HepG2 (cell line): ENCODE data around the gene SLC48A1. TPM values are rescaled to one million over a fixed set of nuclear protein-coding genes. Genes with fewer than 3 reads are reported as not detected.
A peak's percentile ranks its signal among the peaks of the same experiment; 100 is the strongest.

Source experiments
- ATF1 ChIP-seq: IDR thresholded peaks from 2 replicates; pipeline ENCODE4 v1.6.1; 2016; ENCODE audit warnings: mild to moderate bottlenecking, control low read depth
- CC2D1A ChIP-seq: sonication (generic); formaldehyde crosslinking; IDR thresholded peaks from 2 replicates; pipeline ENCODE4 v1.8.1; 2023; ENCODE audit warnings: mild to moderate bottlenecking, missing genetic modification reagents
- CEBPB ChIP-seq: IDR thresholded peaks from 2 replicates; pipeline ENCODE4 v1.6.1; 2011; ENCODE audit warnings: low read depth, low read length, improper control_type of control experiment, borderline replicate concordance
- ESRRA ChIP-seq: sonication (generic); formaldehyde crosslinking; IDR thresholded peaks from 2 replicates; pipeline ENCODE4 v1.5.1; 2020; ENCODE audit warnings: mild to moderate bottlenecking, low read depth, missing genetic modification reagents
- GATAD1 ChIP-seq: IDR thresholded peaks from 2 replicates; pipeline ENCODE4 v1.6.1; 2016; ENCODE audit warnings: missing genetic modification reagents, missing compliant biosample characterization
- GATAD2A ChIP-seq: IDR thresholded peaks from 2 replicates; pipeline ENCODE4 v1.6.1; 2016
- GZF1 ChIP-seq: sonication (generic); formaldehyde crosslinking; IDR thresholded peaks from 2 replicates; pipeline ENCODE4 v1.5.1; 2020; ENCODE audit warnings: mild to moderate bottlenecking, missing genetic modification reagents
- MIER2 ChIP-seq: IDR thresholded peaks from 2 replicates; pipeline ENCODE4 v1.6.1; 2016; ENCODE audit warnings: missing biosample characterization, missing genetic modification reagents
- MZF1 ChIP-seq: sonication (generic); formaldehyde crosslinking; IDR thresholded peaks from 2 replicates; pipeline ENCODE4 v1.8.1; 2023; ENCODE audit warnings: mild to moderate bottlenecking, missing genetic modification reagents, borderline replicate concordance
- NR2F1 ChIP-seq, 2 experiments: fragments of 450-650 bp in 1 of 2; formaldehyde crosslinking in 1 of 2; IDR thresholded peaks; 2 replicates each; pipeline versions ENCODE4 v1.5.0 to v1.6.1; 2016 to 2020; ENCODE audit warnings: mild to moderate bottlenecking in 1 of 2, missing compliant biosample characterization in 1 of 2, missing genetic modification reagents in 1 of 2, moderate library complexity in 1 of 2
- ONECUT2 ChIP-seq: sonication (generic); formaldehyde crosslinking; IDR thresholded peaks from 2 replicates; pipeline ENCODE4 v1.4.0; 2020; ENCODE audit warnings: missing genetic modification reagents
- PHF8 ChIP-seq: sonication (generic); formaldehyde crosslinking; IDR thresholded peaks from 2 replicates; pipeline ENCODE4 v1.5.0; 2020; ENCODE audit warnings: missing genetic modification reagents
- POLR2G ChIP-seq: fragments of 200-400 bp; formaldehyde crosslinking; IDR thresholded peaks from 2 replicates; pipeline ENCODE4 v1.6.1; 2018; ENCODE audit warnings: mild to moderate bottlenecking, low read depth, low read length, moderate library complexity
- RFX3 ChIP-seq: IDR thresholded peaks from 2 replicates; pipeline ENCODE4 v1.6.1; 2016; ENCODE audit warnings: missing biosample characterization, missing genetic modification reagents
- SALL1 ChIP-seq: sonication (generic); formaldehyde crosslinking; IDR thresholded peaks from 2 replicates; pipeline ENCODE4 v1.8.0; 2022; ENCODE audit warnings: mild to moderate bottlenecking, missing genetic modification reagents
- SCMH1 ChIP-seq: sonication (generic); formaldehyde crosslinking; IDR thresholded peaks from 2 replicates; pipeline ENCODE4 v1.9.0; 2021; ENCODE audit warnings: missing genetic modification reagents, mild to moderate bottlenecking, borderline replicate concordance
- SMARCE1 ChIP-seq: fragments of 450-650 bp; IDR thresholded peaks from 2 replicates; pipeline ENCODE4 v1.6.1; 2017; ENCODE audit warnings: borderline replicate concordance
- SNRNP70 ChIP-seq: fragments of 200-400 bp; formaldehyde crosslinking; IDR thresholded peaks from 2 replicates; pipeline ENCODE4 v1.6.1; 2017; ENCODE audit warnings: mild to moderate bottlenecking, low read depth, low read length, moderate library complexity
- SP4 ChIP-seq: sonication (generic); formaldehyde crosslinking; IDR thresholded peaks from 2 replicates; pipeline ENCODE4 v1.8.1; 2023; ENCODE audit warnings: mild to moderate bottlenecking, missing genetic modification reagents
- SRY ChIP-seq: sonication (generic); formaldehyde crosslinking; IDR thresholded peaks from 2 replicates; pipeline ENCODE4 v1.8.0; 2022; ENCODE audit warnings: mild to moderate bottlenecking, missing genetic modification reagents
- ZFP1 ChIP-seq: IDR thresholded peaks from 2 replicates; pipeline ENCODE4 v1.6.1; 2016
- ZFP36L2 ChIP-seq: sonication (generic); formaldehyde crosslinking; IDR thresholded peaks from 2 replicates; pipeline ENCODE4 v1.4.0; 2020; ENCODE audit warnings: missing genetic modification reagents
- ZFP90 ChIP-seq: sonication (generic); formaldehyde crosslinking; IDR thresholded peaks from 2 replicates; pipeline ENCODE4 v1.8.0; 2022; ENCODE audit warnings: missing genetic modification reagents, mild to moderate bottlenecking, inconsistent platforms, borderline replicate concordance
- ZNF83 ChIP-seq: sonication (generic); formaldehyde crosslinking; IDR thresholded peaks from 2 replicates; pipeline ENCODE4 v1.4.0; 2020; ENCODE audit warnings: missing genetic modification reagents, mild to moderate bottlenecking, borderline replicate concordance
- polyA plus RNA-seq, 8 experiments: library from polyadenylated mRNA; depleted of rRNA in 3 of 8; stranded (reverse) in 7 of 8; unstranded in 1 of 8; fragments of >200 nt; fragmentation: Illumina TruSeq in 4 of 8; extraction: Trizol in 4 of 8; gene quantifications; 2 replicates each; pipeline versions ENCODE4 v1.2.1 to v1.2.3, GENCODE V29; 2011 to 2016; ENCODE audit warnings: low read depth in 4 of 8, missing spikeins in 1 of 8, mixed read lengths in 1 of 8; ENCODE audit not compliant: insufficient read depth in 1 of 8
- total RNA-seq, 5 experiments: library from RNA; depleted of rRNA; stranded (reverse); fragments of >200 nt; fragmentation: Illumina TruSeq; extraction: Trizol; gene quantifications; 2 replicates each; pipeline ENCODE4 v1.2.3, GENCODE V29; 2016; ENCODE audit warnings: low read depth in 1 of 5
- TF ChIP-seq, protein P1 (sequence below): sonication (generic); formaldehyde crosslinking; IDR thresholded peaks from 2 replicates; pipeline ENCODE4 v1.5.0; 2020; ENCODE audit warnings: mild to moderate bottlenecking, missing genetic modification reagents
- TF ChIP-seq, protein P2 (sequence below): IDR thresholded peaks from 2 replicates; pipeline ENCODE4 v1.6.1; 2016; ENCODE audit warnings: missing compliant biosample characterization, missing genetic modification reagents, borderline replicate concordance
- TF ChIP-seq, protein P3 (sequence below): sonication (generic); formaldehyde crosslinking; IDR thresholded peaks from 2 replicates; pipeline ENCODE4 v1.4.0; 2020; ENCODE audit warnings: mild to moderate bottlenecking, missing genetic modification reagents
- TF ChIP-seq, protein P4 (sequence below): sonication (generic); formaldehyde crosslinking; IDR thresholded peaks from 2 replicates; pipeline ENCODE4 v1.4.0; 2020; ENCODE audit warnings: missing genetic modification reagents

The SLC48A1 gene
- total and polyA plus RNA-seq, 2 of the 13 experiments (the other 11 are each of a cell fraction or from before 2014, with no cell fraction given), result 2.2 to 3.7 TPM

DNA sequence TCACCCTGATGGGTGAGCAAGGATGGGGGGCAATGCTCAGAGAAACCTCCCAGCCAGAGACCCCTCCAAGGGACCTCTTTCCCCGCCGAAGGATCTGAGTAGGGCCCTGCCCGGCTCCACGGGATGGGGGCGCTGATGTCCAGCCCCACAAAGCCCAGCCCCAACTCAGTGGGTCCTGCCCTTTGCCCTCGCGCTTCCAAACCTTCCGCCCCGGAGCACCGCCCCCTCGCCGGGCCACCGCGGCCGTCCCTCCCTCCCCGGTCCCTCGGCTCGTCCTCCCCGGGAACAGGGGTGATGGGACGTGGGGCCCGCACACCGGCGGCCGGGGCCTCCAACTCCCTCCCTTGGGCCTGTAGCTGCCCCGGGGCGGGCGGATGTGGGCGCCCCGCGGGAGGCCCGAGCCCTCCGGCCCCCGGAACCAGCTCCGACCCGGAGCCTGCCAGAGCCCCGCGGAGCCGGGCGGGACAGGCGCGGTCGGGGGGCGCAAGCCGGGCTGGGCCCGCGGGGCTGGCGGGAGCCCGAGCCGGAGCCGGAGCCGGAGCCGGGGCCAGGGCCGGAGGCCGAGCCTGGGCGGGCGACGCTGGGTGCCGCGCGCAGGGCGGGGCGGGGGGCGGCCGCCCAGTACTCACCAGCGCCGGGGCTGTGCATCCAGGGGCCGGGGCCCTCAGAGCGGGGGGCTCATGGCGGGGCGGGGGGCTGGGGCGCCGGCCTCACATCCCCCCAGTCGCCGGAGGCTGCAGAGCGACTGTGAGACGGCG, 46.3 kb downstream of the SLC48A1 start (continued):
- TF ChIP-seq GZF1 (no peak), ESRRA (CRISPR knock-in tag) (no peak), ATF1 (no peak), ONECUT2 (no peak), ZFP1 (CRISPR knock-in tag) (no peak), SALL1 (CRISPR knock-in tag) (no peak), MIER2 (CRISPR knock-in tag) (no peak), SNRNP70 (no peak), GATAD1 (no peak), PHF8 (CRISPR knock-in tag) (peak; percentile 77), RFX3 (CRISPR knock-in tag) (no peak), SRY (CRISPR knock-in tag) (no peak), SMARCE1 (no peak), MZF1 (CRISPR knock-in tag) (no peak), CC2D1A (CRISPR knock-in tag) (no peak), CEBPB (no peak), ZFP36L2 (no peak), SP4 (CRISPR knock-in tag) (no peak), GATAD2A (CRISPR knock-in tag) (no peak), ZFP90 (CRISPR knock-in tag) (no peak; the same call in 1 of the 2 replicates), SCMH1 (CRISPR knock-in tag) (no peak), POLR2G (peak; percentile 61), ZNF83 (no peak), NR2F1 (CRISPR knock-in tag; IDR thresholded peaks at IDR 0.05) (peak; percentile 54 to 61; a peak in 2 of 4 replicates)
- TF ChIP-seq, protein P1, sequence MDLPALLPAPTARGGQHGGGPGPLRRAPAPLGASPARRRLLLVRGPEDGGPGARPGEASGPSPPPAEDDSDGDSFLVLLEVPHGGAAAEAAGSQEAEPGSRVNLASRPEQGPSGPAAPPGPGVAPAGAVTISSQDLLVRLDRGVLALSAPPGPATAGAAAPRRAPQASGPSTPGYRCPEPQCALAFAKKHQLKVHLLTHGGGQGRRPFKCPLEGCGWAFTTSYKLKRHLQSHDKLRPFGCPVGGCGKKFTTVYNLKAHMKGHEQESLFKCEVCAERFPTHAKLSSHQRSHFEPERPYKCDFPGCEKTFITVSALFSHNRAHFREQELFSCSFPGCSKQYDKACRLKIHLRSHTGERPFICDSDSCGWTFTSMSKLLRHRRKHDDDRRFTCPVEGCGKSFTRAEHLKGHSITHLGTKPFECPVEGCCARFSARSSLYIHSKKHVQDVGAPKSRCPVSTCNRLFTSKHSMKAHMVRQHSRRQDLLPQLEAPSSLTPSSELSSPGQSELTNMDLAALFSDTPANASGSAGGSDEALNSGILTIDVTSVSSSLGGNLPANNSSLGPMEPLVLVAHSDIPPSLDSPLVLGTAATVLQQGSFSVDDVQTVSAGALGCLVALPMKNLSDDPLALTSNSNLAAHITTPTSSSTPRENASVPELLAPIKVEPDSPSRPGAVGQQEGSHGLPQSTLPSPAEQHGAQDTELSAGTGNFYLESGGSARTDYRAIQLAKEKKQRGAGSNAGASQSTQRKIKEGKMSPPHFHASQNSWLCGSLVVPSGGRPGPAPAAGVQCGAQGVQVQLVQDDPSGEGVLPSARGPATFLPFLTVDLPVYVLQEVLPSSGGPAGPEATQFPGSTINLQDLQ (CRISPR knock-in tag), result no peak
- TF ChIP-seq, protein P2, sequence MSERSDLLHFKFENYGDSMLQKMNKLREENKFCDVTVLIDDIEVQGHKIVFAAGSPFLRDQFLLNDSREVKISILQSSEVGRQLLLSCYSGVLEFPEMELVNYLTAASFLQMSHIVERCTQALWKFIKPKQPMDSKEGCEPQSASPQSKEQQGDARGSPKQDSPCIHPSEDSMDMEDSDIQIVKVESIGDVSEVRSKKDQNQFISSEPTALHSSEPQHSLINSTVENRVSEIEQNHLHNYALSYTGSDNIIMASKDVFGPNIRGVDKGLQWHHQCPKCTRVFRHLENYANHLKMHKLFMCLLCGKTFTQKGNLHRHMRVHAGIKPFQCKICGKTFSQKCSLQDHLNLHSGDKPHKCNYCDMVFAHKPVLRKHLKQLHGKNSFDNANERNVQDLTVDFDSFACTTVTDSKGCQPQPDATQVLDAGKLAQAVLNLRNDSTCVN (CRISPR knock-in tag), result no peak
- TF ChIP-seq, protein P3, sequence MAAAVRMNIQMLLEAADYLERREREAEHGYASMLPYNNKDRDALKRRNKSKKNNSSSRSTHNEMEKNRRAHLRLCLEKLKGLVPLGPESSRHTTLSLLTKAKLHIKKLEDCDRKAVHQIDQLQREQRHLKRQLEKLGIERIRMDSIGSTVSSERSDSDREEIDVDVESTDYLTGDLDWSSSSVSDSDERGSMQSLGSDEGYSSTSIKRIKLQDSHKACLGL, result no peak
- TF ChIP-seq, protein P4, sequence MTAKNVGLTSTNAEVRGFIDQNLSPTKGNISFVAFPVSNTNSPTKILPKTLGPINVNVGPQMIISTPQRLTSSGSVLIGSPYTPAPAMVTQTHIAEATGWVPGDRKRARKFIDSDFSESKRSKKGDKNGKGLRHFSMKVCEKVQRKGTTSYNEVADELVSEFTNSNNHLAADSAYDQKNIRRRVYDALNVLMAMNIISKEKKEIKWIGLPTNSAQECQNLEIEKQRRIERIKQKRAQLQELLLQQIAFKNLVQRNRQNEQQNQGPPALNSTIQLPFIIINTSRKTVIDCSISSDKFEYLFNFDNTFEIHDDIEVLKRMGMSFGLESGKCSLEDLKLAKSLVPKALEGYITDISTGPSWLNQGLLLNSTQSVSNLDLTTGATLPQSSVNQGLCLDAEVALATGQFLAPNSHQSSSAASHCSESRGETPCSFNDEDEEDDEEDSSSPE (CRISPR knock-in tag), result no peak
